ENCODE results near the gene WDR19.
"Not testable (repeated sequence)": the region's sequence is repeated elsewhere in the genome, so short reads cannot be mapped to it uniquely, and the experiment has no call there.

Gene WDR19

GRCh38 chr4:39181905-39182638 lies at the start of gene WDR19:
TSS of gene WDR19 (plus strand) at chr4:39182529. CDS start at chr4:39182558, 29 bp downstream.
- peak; percentile 93 for DNase-seq

- DNase-seq = no peak
Observed at GRCh38 chr4:39133623-39134022, 48.7 kb upstream of the WDR19 start.

- DNase-seq = no peak
Observed at GRCh38 chr4:39134683-39135306, 47.5 kb upstream of the WDR19 start.

GRCh38 chr4:39138227-39138626 lies 44.1 kb upstream of the WDR19 start:
- DNase-seq = not testable (repeated sequence)

GRCh38 chr4:39146211-39146610 lies 36.1 kb upstream of the WDR19 start:
- DNase-seq = no peak

- DNase-seq = no peak
Observed at GRCh38 chr4:39154009-39154408, 28.3 kb upstream of the WDR19 start.

- no peak for DNase-seq
Observed at GRCh38 chr4:39157520-39157919, 24.8 kb upstream of the WDR19 start.

- DNase-seq = no peak
Observed at GRCh38 chr4:39166177-39166576, 16.2 kb upstream of the WDR19 start.

- DNase-seq = no peak
Observed at GRCh38 chr4:39166669-39167068, 15.7 kb upstream of the WDR19 start.

GRCh38 chr4:39169426-39169825 lies 12.9 kb upstream of the WDR19 start:
- no peak for DNase-seq

- DNase-seq = no peak
Observed at GRCh38 chr4:39170301-39170700, 12.0 kb upstream of the WDR19 start.

GRCh38 chr4:39178706-39179105 lies 3.6 kb upstream of the WDR19 start:
- DNase-seq = no peak

GRCh38 chr4:39179681-39180080 lies 2.6 kb upstream of the WDR19 start:
- no peak for DNase-seq

- not testable (repeated sequence) for DNase-seq
Observed at GRCh38 chr4:39180629-39181028, 1.7 kb upstream of the WDR19 start.

- no peak for DNase-seq
Observed at GRCh38 chr4:39181520-39181904, 817 bp upstream of the WDR19 start.

- DNase-seq = no peak
Observed at GRCh38 chr4:39201963-39202362, 19.6 kb downstream of the WDR19 start.

- no peak for DNase-seq
Observed at GRCh38 chr4:39204543-39204942, 22.2 kb downstream of the WDR19 start.

GRCh38 chr4:39205000-39205399 lies 22.7 kb downstream of the WDR19 start:
- DNase-seq = no peak

- no peak for DNase-seq
Observed at GRCh38 chr4:39205476-39205875, 23.1 kb downstream of the WDR19 start.

GRCh38 chr4:39227906-39228305 lies 45.6 kb downstream of the WDR19 start:
- no peak for DNase-seq

- DNase-seq = no peak
Observed at GRCh38 chr4:39228377-39228776, 46.0 kb downstream of the WDR19 start.

- no peak for DNase-seq
Observed at GRCh38 chr4:39230462-39230861, 48.1 kb downstream of the WDR19 start.

GRCh38 chr4:39231660-39232059 lies 49.3 kb downstream of the WDR19 start:
- DNase-seq = no peak

- DNase-seq = no peak
Observed at GRCh38 chr4:39232100-39232499, 49.8 kb downstream of the WDR19 start.

GRCh38 chr4:39233114-39233513 lies 50.8 kb downstream of the WDR19 start:
- DNase-seq = no peak
